ENCODE measurements around the gene ENG.

DNA sequence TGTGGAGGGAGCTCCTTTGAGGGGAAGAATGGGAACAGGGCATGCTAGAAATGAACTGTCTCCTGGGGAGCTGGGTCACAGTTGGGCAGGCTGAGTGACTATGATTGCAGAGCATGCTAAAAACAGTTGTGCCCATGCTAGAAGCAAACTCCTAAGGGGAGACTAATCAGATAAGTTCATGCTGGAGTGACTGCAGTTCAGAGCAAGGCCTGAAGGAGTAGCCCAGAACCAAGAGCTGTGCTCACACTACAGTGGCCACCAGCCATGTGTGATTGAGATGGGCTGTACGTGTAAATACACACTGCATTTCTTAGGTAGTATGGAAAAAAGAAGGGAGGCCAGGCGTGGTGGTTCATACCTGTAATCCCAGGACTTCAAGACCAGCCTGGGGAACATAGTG, 33.3 kb upstream of the ENG start:
- peak in 1 of 2 donors; percentile 33 for TF ChIP-seq CTCF (conservative IDR thresholded peaks at IDR 0.05 in 1 of 2, IDR thresholded peaks at IDR 0.05 in 1 of 2; ENCODE audit: extremely low read depth in 1 of 2, insufficient read depth in 1 of 2, low read depth in 1 of 2, low read length in 2 of 2)
- no peak for TF ChIP-seq EZH2 (IDR thresholded peaks at IDR 0.05; ENCODE audit: borderline replicate concordance, low read length)
